ENCODE results near the gene TIMP2. TPM values are rescaled to one million over a fixed set of nuclear protein-coding genes. Genes with fewer than 3 reads are reported as not detected.
"Not testable (repeated sequence)": the region's sequence is repeated elsewhere in the genome, so short reads cannot be mapped to it uniquely, and the experiment has no call there.

Gene TIMP2
- total and polyA plus RNA-seq, 2 experiments from 2014 or later, result 10.6 to 22.5 TPM

- H3K4me2 ChIP-seq, result no peak within 1 kb of the TSS
- TF ChIP-seq ZNF462 (CRISPR knock-in tag; IDR thresholded peaks at IDR 0.05) (no peak), EZH2 (IDR thresholded peaks at IDR 0.05; ENCODE audit: low read depth, unreplicated experiment) (no peak), JUNB (IDR thresholded peaks at IDR 0.05; ENCODE audit: unreplicated experiment) (no peak), CTCF (conservative IDR thresholded peaks at IDR 0.05; ENCODE audit: low read depth in 2 of 2) (no peak), ZNF114 (CRISPR knock-in tag; IDR thresholded peaks at IDR 0.05) (no peak), ETS1 (IDR thresholded peaks at IDR 0.05) (no peak), CREB1 (CRISPR knock-in tag; IDR thresholded peaks at IDR 0.05; ENCODE audit: low read depth) (peak; percentile 41; the same call in 1 of the 2 replicates), REST (IDR thresholded peaks at IDR 0.05; ENCODE audit: unreplicated experiment) (no peak)
- peak; percentile 28 for ATAC-seq
- no peaks in the 10 kb centered on the region for H3K36me3 ChIP-seq (ENCODE audit: insufficient read depth)
- Mint-ChIP-seq H3K4me3 (no peak within 1 kb of the TSS), H3K27me3 (ENCODE audit: insufficient read depth, low read depth, poor library complexity) (peaks cover 25% of the 10 kb centered on the region), H3K27ac (peak within 1 kb of the TSS; percentile 87), H3K9me3 (no peaks in the 10 kb centered on the region), H3K4me1 (peaks cover 35% of the 10 kb centered on the region), H3K36me3 (ENCODE audit: low read depth) (no peaks in the 10 kb centered on the region)
- H3K27ac ChIP-seq (ENCODE audit: low read depth), result no peak within 1 kb of the TSS
- 0 out of 2 replicates have a peak, but pooled peaks cover 3% of the 10 kb centered on the region for H3F3A ChIP-seq (replicated peaks; ENCODE audit: low read depth)
- peak; percentile 59 for DNase-seq (ENCODE audit: low spot score)
- no peak within 1 kb of the TSS for H2AFZ ChIP-seq
- peaks cover 22% of the 10 kb centered on the region; the same call in 1 of the 2 replicates for H3K79me2 ChIP-seq (replicated peaks; ENCODE audit: insufficient read depth)
- H3K9me2 ChIP-seq (ENCODE audit: insufficient read depth), result no peaks in the 10 kb centered on the region
- peaks cover 6% of the 10 kb centered on the region for H4K20me1 ChIP-seq (replicated peaks; ENCODE audit: insufficient read depth)
- H3K4me3 ChIP-seq, result no peak within 1 kb of the TSS
- H3K4me1 ChIP-seq (ENCODE audit: insufficient read depth), result peaks cover 20% of the 10 kb centered on the region
- H3K27me3 ChIP-seq (ENCODE audit: insufficient read depth), result no peaks in the 10 kb centered on the region
Measured at GRCh38 chr17:78903101-78903779, 21.9 kb downstream of the TIMP2 start, which contains the start of gene CEP295NL. Gene CEP295NL, minus strand, starts transcription at chr17:78903201. Its CDS starts 1,373 bp downstream, at chr17:78901828.

GRCh38 chr17:78902231-78902630 is 23.0 kb downstream of the TIMP2 start:
- Mint-ChIP-seq H3K27me3 (ENCODE audit: insufficient read depth, low read depth, poor library complexity) (peaks cover 25% of the 10 kb centered on the region), H3K27ac (peak overlapping the region; percentile 87; the same call in 1 of the 2 replicates), H3K4me1 (peaks cover 43% of the 10 kb centered on the region)
- H3K9me2 ChIP-seq (ENCODE audit: insufficient read depth); H3K4me2 ChIP-seq; H3K27ac ChIP-seq (ENCODE audit: low read depth); H3K36me3 Mint-ChIP-seq (ENCODE audit: low read depth); ATAC-seq; H3K9me3 Mint-ChIP-seq; DNase-seq (ENCODE audit: low spot score); H3K4me3 ChIP-seq; H3K4me3 Mint-ChIP-seq; H3K27me3 ChIP-seq (ENCODE audit: insufficient read depth); H2AFZ ChIP-seq; H4K20me1 ChIP-seq (replicated peaks; ENCODE audit: insufficient read depth); H3F3A ChIP-seq (replicated peaks; ENCODE audit: low read depth); H3K36me3 ChIP-seq (ENCODE audit: insufficient read depth): not testable (repeated sequence)
- Histone ChIP-seq H3K4me1 (ENCODE audit: insufficient read depth) (peaks cover 20% of the 10 kb centered on the region), H3K79me2 (replicated peaks; ENCODE audit: insufficient read depth) (peaks cover 24% of the 10 kb centered on the region; the same call in 1 of the 2 replicates)

Measured in GM23338 (cell line).